Pulmonary artery endothelial cell (primary cell): ENCODE measurements around the gene CFAP119. TPM values are rescaled to one million over a fixed set of nuclear protein-coding genes. Genes with fewer than 3 reads are reported as not detected.

Experiments
- DNase-seq: peaks from one replicate; pipeline ENCODE4 v3.0.0-alpha.2; 2011; ENCODE audit warnings: low read depth, low spot score
- total RNA-seq: library from RNA; depleted of rRNA; stranded (reverse); fragments of >200 nt; gene quantifications from 2 replicates; pipeline ENCODE4 v1.2.3, GENCODE V29; 2014

Gene CFAP119
- total RNA-seq, 1 donor from 2014 or later, result 1.3 TPM

- DNase-seq, result no peak
Measured at GRCh38 chr16:30782486-30783279, 20.8 kb upstream of the CFAP119 start.

GRCh38 chr16:30780549-30780948, 18.7 kb upstream of the CFAP119 start:
- no peak for DNase-seq

GRCh38 chr16:30780021-30780420, 18.2 kb upstream of the CFAP119 start:
- DNase-seq, result no peak

GRCh38 chr16:30779596-30779995, 17.7 kb upstream of the CFAP119 start:
- no peak for DNase-seq

- DNase-seq, result no peak
Measured at GRCh38 chr16:30778549-30779244, 16.8 kb upstream of the CFAP119 start.

- no peak for DNase-seq
Measured at GRCh38 chr16:30777591-30778297, 15.9 kb upstream of the CFAP119 start.

GRCh38 chr16:30775392-30776188, 13.7 kb upstream of the CFAP119 start:
- DNase-seq, result no peak

GRCh38 chr16:30775131-30775391, 13.2 kb upstream of the CFAP119 start:
- DNase-seq, result no peak

- DNase-seq, result no peak
Measured at GRCh38 chr16:30774367-30775130, 12.7 kb upstream of the CFAP119 start.

GRCh38 chr16:30773826-30774225, 12.0 kb upstream of the CFAP119 start:
- DNase-seq, result no peak

- no peak for DNase-seq
Measured at GRCh38 chr16:30771726-30772125, 9.9 kb upstream of the CFAP119 start.

GRCh38 chr16:30769379-30770089, 7.7 kb upstream of the CFAP119 start:
- no peak for DNase-seq

GRCh38 chr16:30768583-30769181, 6.8 kb upstream of the CFAP119 start:
- DNase-seq, result no peak

GRCh38 chr16:30767767-30768465, 6.1 kb upstream of the CFAP119 start:
- no peak for DNase-seq

GRCh38 chr16:30766933-30767284, 5.0 kb upstream of the CFAP119 start:
- no peak for DNase-seq

GRCh38 chr16:30766206-30766932, 4.5 kb upstream of the CFAP119 start:
- DNase-seq, result no peak

- no peak for DNase-seq
Measured at GRCh38 chr16:30764816-30765465, 3.1 kb upstream of the CFAP119 start.

GRCh38 chr16:30764086-30764485, 2.2 kb upstream of the CFAP119 start:
- no peak for DNase-seq
